HepG2 (cell line): ENCODE results near the gene TMEM9. TPM values are rescaled to one million over a fixed set of nuclear protein-coding genes. Genes with fewer than 3 reads are reported as not detected.

Experiments
- CBX5 ChIP-seq: sonication (generic); formaldehyde crosslinking; IDR thresholded peaks from 2 replicates; pipeline ENCODE4 v1.4.0; 2020; ENCODE audit warnings: missing genetic modification reagents, borderline replicate concordance
- FOXK1 ChIP-seq: sonication (generic); formaldehyde crosslinking; IDR thresholded peaks from 2 replicates; pipeline ENCODE4 v1.4.0; 2020; ENCODE audit warnings: low read depth, missing genetic modification reagents, borderline replicate concordance
- HMG20A ChIP-seq: IDR thresholded peaks from 2 replicates; pipeline ENCODE4 v1.6.1; 2016; ENCODE audit warnings: borderline replicate concordance
- JUND ChIP-seq: sonication (generic); formaldehyde crosslinking; IDR thresholded peaks from 2 replicates; pipeline ENCODE4 v1.8.0; 2022; ENCODE audit warnings: mild to moderate bottlenecking, missing genetic modification reagents
- KLF9 ChIP-seq: IDR thresholded peaks from 2 replicates; pipeline ENCODE4 v1.6.1; 2016; ENCODE audit warnings: low read depth
- LCORL ChIP-seq, 2 experiments: fragments of 450-650 bp in 1 of 2; sonication (generic) in 1 of 2; formaldehyde crosslinking in 1 of 2; IDR thresholded peaks; 2 replicates each; pipeline versions ENCODE4 v1.5.0 to v1.6.1; 2017 to 2020; ENCODE audit warnings: antibody characterized with exemption in 1 of 2, missing genetic modification reagents in 1 of 2
- MXD1 ChIP-seq: sonication (generic); formaldehyde crosslinking; IDR thresholded peaks from 2 replicates; pipeline ENCODE4 v1.4.0; 2020; ENCODE audit warnings: mild to moderate bottlenecking, missing genetic modification reagents
- NFKBIZ ChIP-seq: IDR thresholded peaks from 2 replicates; pipeline ENCODE4 v1.6.1; 2018; ENCODE audit warnings: missing genetic modification reagents, missing compliant biosample characterization
- PATZ1 ChIP-seq: sonication (generic); formaldehyde crosslinking; IDR thresholded peaks from 2 replicates; pipeline ENCODE4 v1.4.0; 2020; ENCODE audit warnings: missing genetic modification reagents
- SMC3 ChIP-seq: IDR thresholded peaks from 2 replicates; pipeline ENCODE4 v1.6.1; 2011; ENCODE audit warnings: low read length, improper control_type of control experiment
- STAG1 ChIP-seq: sonication (generic); formaldehyde crosslinking; IDR thresholded peaks from 2 replicates; pipeline ENCODE4 v1.4.0; 2020; ENCODE audit warnings: missing genetic modification reagents
- TAF15 ChIP-seq: fragments of 200-400 bp; formaldehyde crosslinking; IDR thresholded peaks from one replicate; pipeline ENCODE4 v1.6.1; 2018; ENCODE audit warnings: mild to moderate bottlenecking, low read depth, low read length; ENCODE audit not compliant: poor library complexity, severe bottlenecking
- ZBTB25 ChIP-seq: IDR thresholded peaks from 2 replicates; pipeline ENCODE4 v1.6.1; 2018; ENCODE audit warnings: missing genetic modification reagents
- ZFX ChIP-seq: sonication (generic); formaldehyde crosslinking; IDR thresholded peaks from 2 replicates; pipeline ENCODE4 v1.4.0; 2020; ENCODE audit warnings: mild to moderate bottlenecking, low read depth, missing genetic modification reagents, moderate library complexity
- ZNF768 ChIP-seq: sonication (generic); formaldehyde crosslinking; IDR thresholded peaks from 2 replicates; pipeline ENCODE4 v1.4.0; 2020; ENCODE audit warnings: missing genetic modification reagents
- polyA plus RNA-seq, 8 experiments: library from polyadenylated mRNA; depleted of rRNA in 3 of 8; stranded (reverse) in 7 of 8; unstranded in 1 of 8; fragments of >200 nt; fragmentation: Illumina TruSeq in 4 of 8; extraction: Trizol in 4 of 8; gene quantifications; 2 replicates each; pipeline versions ENCODE4 v1.2.1 to v1.2.3, GENCODE V29; 2011 to 2016; ENCODE audit warnings: low read depth in 4 of 8, missing spikeins in 1 of 8, mixed read lengths in 1 of 8; ENCODE audit not compliant: insufficient read depth in 1 of 8
- total RNA-seq, 5 experiments: library from RNA; depleted of rRNA; stranded (reverse); fragments of >200 nt; fragmentation: Illumina TruSeq; extraction: Trizol; gene quantifications; 2 replicates each; pipeline ENCODE4 v1.2.3, GENCODE V29; 2016; ENCODE audit warnings: low read depth in 1 of 5
- TF ChIP-seq, protein P1 (sequence below): sonication (generic); formaldehyde crosslinking; IDR thresholded peaks from 2 replicates; pipeline ENCODE4 v1.5.1; 2020; ENCODE audit warnings: mild to moderate bottlenecking, missing genetic modification reagents, moderate library complexity

Gene TMEM9
- total and polyA plus RNA-seq, 2 of the 13 experiments (the other 11 are each of a cell fraction or from before 2014, with no cell fraction given): 60.9 to 102 TPM

- TF ChIP-seq, protein P1, sequence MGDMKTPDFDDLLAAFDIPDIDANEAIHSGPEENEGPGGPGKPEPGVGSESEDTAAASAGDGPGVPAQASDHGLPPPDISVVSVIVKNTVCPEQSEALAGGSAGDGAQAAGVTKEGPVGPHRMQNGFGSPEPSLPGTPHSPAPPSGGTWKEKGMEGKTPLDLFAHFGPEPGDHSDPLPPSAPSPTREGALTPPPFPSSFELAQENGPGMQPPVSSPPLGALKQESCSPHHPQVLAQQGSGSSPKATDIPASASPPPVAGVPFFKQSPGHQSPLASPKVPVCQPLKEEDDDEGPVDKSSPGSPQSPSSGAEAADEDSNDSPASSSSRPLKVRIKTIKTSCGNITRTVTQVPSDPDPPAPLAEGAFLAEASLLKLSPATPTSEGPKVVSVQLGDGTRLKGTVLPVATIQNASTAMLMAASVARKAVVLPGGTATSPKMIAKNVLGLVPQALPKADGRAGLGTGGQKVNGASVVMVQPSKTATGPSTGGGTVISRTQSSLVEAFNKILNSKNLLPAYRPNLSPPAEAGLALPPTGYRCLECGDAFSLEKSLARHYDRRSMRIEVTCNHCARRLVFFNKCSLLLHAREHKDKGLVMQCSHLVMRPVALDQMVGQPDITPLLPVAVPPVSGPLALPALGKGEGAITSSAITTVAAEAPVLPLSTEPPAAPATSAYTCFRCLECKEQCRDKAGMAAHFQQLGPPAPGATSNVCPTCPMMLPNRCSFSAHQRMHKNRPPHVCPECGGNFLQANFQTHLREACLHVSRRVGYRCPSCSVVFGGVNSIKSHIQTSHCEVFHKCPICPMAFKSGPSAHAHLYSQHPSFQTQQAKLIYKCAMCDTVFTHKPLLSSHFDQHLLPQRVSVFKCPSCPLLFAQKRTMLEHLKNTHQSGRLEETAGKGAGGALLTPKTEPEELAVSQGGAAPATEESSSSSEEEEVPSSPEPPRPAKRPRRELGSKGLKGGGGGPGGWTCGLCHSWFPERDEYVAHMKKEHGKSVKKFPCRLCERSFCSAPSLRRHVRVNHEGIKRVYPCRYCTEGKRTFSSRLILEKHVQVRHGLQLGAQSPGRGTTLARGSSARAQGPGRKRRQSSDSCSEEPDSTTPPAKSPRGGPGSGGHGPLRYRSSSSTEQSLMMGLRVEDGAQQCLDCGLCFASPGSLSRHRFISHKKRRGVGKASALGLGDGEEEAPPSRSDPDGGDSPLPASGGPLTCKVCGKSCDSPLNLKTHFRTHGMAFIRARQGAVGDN: peak; percentile 44
- TF ChIP-seq NFKBIZ: no peak
- peak; percentile 49 for TF ChIP-seq STAG1
- no peak for TF ChIP-seq MXD1 (CRISPR knock-in tag)
- TF ChIP-seq CBX5 (CRISPR knock-in tag): 0 out of 2 replicates have a peak, but pooled peaks have one; percentile 23
- TF ChIP-seq PATZ1: peak; percentile 85
- TF ChIP-seq LCORL (IDR thresholded peaks at IDR 0.05): no peak
- TF ChIP-seq LCORL (CRISPR knock-in tag; IDR thresholded peaks at IDR 0.05): peak; percentile 43; the same call in 1 of the 2 replicates
- no peak for TF ChIP-seq TAF15
- peak; percentile 45; the same call in 1 of the 2 replicates for TF ChIP-seq FOXK1 (CRISPR knock-in tag)
- peak; percentile 91 for TF ChIP-seq JUND (CRISPR knock-in tag)
- 0 out of 2 replicates have a peak, but pooled peaks have one; percentile 34 for TF ChIP-seq ZBTB25 (CRISPR knock-in tag)
- no peak for TF ChIP-seq KLF9 (CRISPR knock-in tag)
- peak; percentile 25; the same call in 1 of the 2 replicates for TF ChIP-seq ZFX (CRISPR knock-in tag)
- TF ChIP-seq SMC3: peak; percentile 39
- 0 out of 2 replicates have a peak, but pooled peaks have one; percentile 26 for TF ChIP-seq ZNF768
- peak; percentile 51; the same call in 1 of the 2 replicates for TF ChIP-seq HMG20A
Observed at GRCh38 chr1:201126832-201127754, 27.2 kb downstream of the TMEM9 start, which contains the start of gene ASCL5 (continued).
